AG04450 (cell line): ENCODE results near the gene GABPB2. TPM values are rescaled to one million over a fixed set of nuclear protein-coding genes. Genes with fewer than 3 reads are reported as not detected.

Source experiments
- CTCF ChIA-PET: fragments of 300-600, 350-600 bp; formaldehyde crosslinking; extraction: SDS; loops from one replicate; lab custom pipeline; 2022; ENCODE audit warnings: antibody characterized with exemption, inconsistent platforms; lab: Charles Lee
- POLR2A ChIA-PET: fragments of 350-600 bp; formaldehyde crosslinking; extraction: SDS; loops from one replicate; lab custom pipeline; 2021; ENCODE audit warnings: antibody characterized with exemption, inconsistent platforms; lab: Yijun Ruan, JAX
- DNase-seq: peaks from one replicate; pipeline ENCODE4 v3.0.0-alpha.2; 2011; ENCODE audit warnings: low read depth, low spot score
- H3K27ac ChIP-seq: one replicate; pipeline ENCODE4 v1.5.1; 2012; ENCODE audit warnings: low read depth, low read length, control low read depth
- H3K27me3 ChIP-seq: one replicate; pipeline ENCODE4 v1.6.0; 2012; ENCODE audit warnings: low read length; ENCODE audit not compliant: control insufficient read depth, insufficient read depth
- H3K4me3 ChIP-seq: 2 replicates; pipeline ENCODE4 v1.5.1; 2011; ENCODE audit warnings: mild to moderate bottlenecking, low read depth, low read length, control low read depth
- H3K9me3 ChIP-seq: 2 replicates; pipeline ENCODE4 v1.5.1; 2012; ENCODE audit warnings: low read length; ENCODE audit not compliant: control insufficient read depth, insufficient read depth
- polyA plus RNA-seq: library from polyadenylated mRNA; depleted of rRNA; stranded (reverse); fragments of >200 nt; gene quantifications from 2 replicates; pipeline ENCODE4 v1.2.3, GENCODE V29; 2011
- TF ChIP-seq, protein P1 (sequence below): IDR thresholded peaks from 2 replicates; pipeline ENCODE4 v1.5.1; 2011; ENCODE audit warnings: low read depth, low read length, control low read depth, inconsistent platforms

The GABPB2 gene
- polyA plus RNA-seq, 1 experiment, result 10.0 TPM

DNA sequence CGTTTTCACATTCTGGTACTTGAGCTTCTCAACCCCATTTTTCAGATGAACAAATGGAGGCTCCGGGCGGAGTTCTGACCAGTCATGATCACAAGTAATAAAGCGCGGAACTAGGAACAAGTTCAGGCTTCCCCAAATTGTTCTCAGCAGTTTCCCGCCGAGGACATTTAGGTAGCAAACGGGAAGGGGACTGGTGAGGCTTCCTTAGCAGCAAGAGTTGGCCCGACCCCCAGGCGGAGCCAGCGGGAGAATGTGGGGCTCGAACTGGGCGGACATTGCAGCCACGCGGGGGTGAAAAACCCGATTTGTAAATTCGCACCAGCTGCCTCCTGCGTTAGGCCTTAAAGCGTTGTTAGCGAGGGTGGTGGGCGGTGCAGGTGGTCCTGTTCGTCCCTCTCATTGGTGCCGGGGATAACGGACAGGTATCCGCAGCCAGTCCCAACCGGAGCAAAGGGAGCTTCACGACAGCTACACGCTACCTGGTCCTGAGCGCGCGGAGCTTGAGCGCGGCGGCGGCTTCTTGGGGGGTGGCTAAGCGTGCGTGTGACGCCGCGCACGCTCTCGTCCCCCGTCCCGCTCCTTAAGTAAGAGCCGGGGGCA is 60.5 kb downstream of the GABPB2 start:
- H3K27me3 ChIP-seq, result peaks cover 10% of the 10 kb centered on the region
- peak overlapping the region; percentile 35 for H3K4me3 ChIP-seq
- H3K9me3 ChIP-seq, result peaks cover 5% of the 10 kb centered on the region; the same call in 1 of the 2 replicates
- DNase-seq, result peak; percentile 52
- POLR2A ChIA-PET, result no interaction called here
- CTCF ChIA-PET, result interaction anchor here (0.6 to 2.0 kb wide), 3 partner anchors 28 to 45 kb away, joined by 3 to 7 read pairs (median 3); no protein-coding TSS in a partner anchor
- H3K27ac ChIP-seq, result no peak overlapping the region
- TF ChIP-seq, protein P1, sequence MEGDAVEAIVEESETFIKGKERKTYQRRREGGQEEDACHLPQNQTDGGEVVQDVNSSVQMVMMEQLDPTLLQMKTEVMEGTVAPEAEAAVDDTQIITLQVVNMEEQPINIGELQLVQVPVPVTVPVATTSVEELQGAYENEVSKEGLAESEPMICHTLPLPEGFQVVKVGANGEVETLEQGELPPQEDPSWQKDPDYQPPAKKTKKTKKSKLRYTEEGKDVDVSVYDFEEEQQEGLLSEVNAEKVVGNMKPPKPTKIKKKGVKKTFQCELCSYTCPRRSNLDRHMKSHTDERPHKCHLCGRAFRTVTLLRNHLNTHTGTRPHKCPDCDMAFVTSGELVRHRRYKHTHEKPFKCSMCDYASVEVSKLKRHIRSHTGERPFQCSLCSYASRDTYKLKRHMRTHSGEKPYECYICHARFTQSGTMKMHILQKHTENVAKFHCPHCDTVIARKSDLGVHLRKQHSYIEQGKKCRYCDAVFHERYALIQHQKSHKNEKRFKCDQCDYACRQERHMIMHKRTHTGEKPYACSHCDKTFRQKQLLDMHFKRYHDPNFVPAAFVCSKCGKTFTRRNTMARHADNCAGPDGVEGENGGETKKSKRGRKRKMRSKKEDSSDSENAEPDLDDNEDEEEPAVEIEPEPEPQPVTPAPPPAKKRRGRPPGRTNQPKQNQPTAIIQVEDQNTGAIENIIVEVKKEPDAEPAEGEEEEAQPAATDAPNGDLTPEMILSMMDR, result no peak

DNA sequence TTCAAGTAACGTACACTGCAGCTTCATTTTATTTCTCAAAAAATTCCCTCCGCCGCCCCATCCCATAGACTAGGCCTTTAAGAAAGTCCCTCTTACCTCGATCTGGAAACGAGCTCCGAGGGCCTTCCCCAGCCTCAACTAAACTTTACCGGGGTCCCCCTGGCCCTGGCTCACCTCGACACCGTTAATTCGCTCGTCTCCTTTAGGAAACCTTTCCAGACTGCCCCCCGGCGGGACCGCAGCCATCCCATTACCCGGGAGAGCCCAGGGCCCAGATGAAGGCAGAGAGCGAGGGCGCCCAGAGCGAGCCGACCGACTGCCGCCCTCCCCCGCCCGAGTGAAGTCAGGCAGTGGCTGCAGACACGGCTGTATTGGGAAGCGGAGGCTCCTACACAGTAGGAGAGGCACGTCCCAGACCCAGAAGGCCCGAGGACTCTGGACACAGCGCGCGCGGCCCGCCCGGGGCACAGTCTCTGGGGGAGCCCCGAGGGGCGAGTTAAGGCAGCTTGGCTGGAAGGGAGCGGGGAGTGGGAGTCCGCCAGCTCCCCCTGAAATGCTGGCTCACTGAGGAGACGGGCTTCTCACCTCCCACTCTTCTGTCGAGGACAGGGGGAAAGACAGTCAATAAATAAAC is 61.3 kb downstream of the GABPB2 start:
- Histone ChIP-seq H3K4me3 (peak overlapping the region; percentile 35), H3K9me3 (peaks cover 5% of the 10 kb centered on the region; the same call in 1 of the 2 replicates), H3K27me3 (peaks cover 10% of the 10 kb centered on the region), H3K27ac (no peak overlapping the region)
- TF ChIP-seq, protein P1, result no peak
- ChIA-PET CTCF (interaction anchor here (0.6 to 2.0 kb wide), 3 partner anchors 29 to 46 kb away, joined by 3 to 7 read pairs (median 3); no protein-coding TSS in a partner anchor), POLR2A (no interaction called here)
- no peak for DNase-seq

DNA sequence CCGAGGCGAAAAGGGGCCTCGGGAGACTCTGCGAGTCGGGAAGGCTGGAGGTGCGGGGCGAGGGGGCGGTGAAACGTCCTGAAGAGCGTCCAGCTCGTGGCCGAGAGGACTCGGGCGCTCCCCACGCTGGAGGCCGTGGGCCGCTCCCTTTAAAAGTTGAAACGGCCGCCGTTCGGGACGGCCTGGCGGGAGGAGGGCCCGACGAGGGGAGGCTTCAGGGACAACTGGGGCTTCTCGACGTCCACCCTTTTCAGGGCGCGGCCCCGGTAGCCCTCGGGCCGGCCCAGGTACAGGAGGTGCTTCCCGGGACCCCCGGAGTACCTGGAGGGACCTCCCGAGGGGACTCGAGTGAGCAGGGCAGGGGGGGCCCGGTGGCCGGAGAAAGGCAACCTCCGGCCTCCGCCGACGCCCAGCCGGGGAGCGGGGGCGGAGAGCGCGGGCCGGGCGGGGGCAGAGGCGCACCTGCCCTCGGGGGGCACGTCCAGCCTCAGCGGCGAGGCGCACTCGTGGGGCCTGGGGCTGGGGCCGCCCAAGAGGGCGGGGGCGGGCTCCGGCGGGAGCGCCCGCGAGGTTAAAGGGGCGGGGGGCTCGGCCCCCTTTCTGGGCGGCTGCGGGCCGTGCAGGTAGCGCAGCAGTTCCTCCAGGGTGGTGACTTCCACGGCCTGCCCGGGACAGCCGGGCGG is 61.9 kb downstream of the GABPB2 start:
- Histone ChIP-seq H3K27me3 (peaks cover 10% of the 10 kb centered on the region), H3K27ac (no peak overlapping the region), H3K9me3 (peaks cover 5% of the 10 kb centered on the region; the same call in 1 of the 2 replicates), H3K4me3 (no peak overlapping the region)
- POLR2A ChIA-PET, result no interaction called here
- DNase-seq, result no peak
- CTCF ChIA-PET, result interaction anchor here (2.0 kb wide), 1 partner anchor 33 kb away, joined by 7 read pairs; no protein-coding TSS in a partner anchor
- TF ChIP-seq, protein P1, result no peak

DNA sequence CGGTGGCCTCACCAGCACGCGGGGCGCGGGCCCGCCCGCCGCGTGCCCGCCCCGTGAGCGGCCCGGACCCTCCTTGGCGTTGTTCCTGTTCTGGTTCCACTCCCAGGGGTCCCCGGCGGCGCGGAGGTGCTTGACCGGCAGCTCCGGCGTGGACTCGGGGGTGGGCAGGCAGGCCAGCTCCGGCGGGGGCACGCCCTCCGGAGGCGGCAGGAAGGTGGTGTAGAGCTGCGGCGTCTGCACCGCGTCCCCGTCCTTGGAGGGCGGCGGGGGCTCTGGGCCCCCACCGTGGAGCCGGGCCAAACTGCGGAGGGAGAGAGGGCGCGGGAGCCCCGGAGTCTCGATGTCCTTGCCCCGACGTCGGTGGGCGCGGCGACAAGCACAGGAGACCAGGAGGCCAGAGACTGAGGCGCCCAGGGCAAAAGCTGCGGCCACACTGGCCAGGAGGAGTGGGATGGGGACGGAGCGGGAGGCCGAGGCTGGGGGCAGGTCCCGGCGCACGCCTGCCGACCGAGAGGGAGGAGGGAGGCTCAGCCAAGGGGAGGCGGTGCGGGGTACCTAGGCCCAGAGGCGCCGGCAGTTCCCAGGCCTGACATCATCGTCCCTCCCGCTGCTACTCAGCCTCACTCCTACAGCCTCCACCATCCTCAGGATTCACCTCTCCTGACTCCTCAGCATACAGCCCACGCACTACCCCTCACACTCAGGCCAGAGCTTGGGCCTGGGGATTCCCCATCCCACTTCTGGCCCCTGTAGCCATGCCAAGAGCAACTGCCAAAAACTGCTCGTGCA is 62.7 kb downstream of the GABPB2 start:
- no peak overlapping the region for H3K4me3 ChIP-seq
- H3K27ac ChIP-seq, result no peak overlapping the region
- TF ChIP-seq, protein P1, result no peak
- ChIA-PET POLR2A (interaction anchor here (0.8 kb wide), 1 partner anchor 38 kb away, joined by 5 read pairs; no protein-coding TSS in a partner anchor), CTCF (interaction anchor here (2.5 kb wide), 1 partner anchor 33 kb away, joined by 18 read pairs; no protein-coding TSS in a partner anchor)
- H3K27me3 ChIP-seq, result peaks cover 10% of the 10 kb centered on the region
- no peak for DNase-seq
- H3K9me3 ChIP-seq, result peaks cover 5% of the 10 kb centered on the region; the same call in 1 of the 2 replicates
